Colonic mucosa (tissue), 4 donors: ENCODE results near the gene SLC6A16. TPM values are rescaled to one million over a fixed set of nuclear protein-coding genes. Genes with fewer than 3 reads are reported as not detected.

Experiments used
- DNase-seq: peaks from one replicate; pipeline ENCODE4 v3.0.0-alpha.2; 2020
- H3K27ac ChIP-seq: fragments of 200-600 bp; one replicate; pipeline ENCODE4 v1.8.0; 2021
- H3K27me3 ChIP-seq: fragments of 200-600 bp; one replicate; pipeline ENCODE4 v1.8.0; 2021
- H3K36me3 ChIP-seq: fragments of 200-600 bp; one replicate; pipeline ENCODE4 v1.8.0; 2021
- H3K4me1 ChIP-seq: fragments of 200-600 bp; one replicate; pipeline ENCODE4 v1.8.0; 2021; ENCODE audit warnings: mild to moderate bottlenecking
- H3K4me3 ChIP-seq: fragments of 200-600 bp; one replicate; pipeline ENCODE4 v1.8.0; 2021
- H3K9ac ChIP-seq, 2 donors: one replicate each; pipeline ENCODE4 v1.7.0; 2013; ENCODE audit warnings: control low read depth in 2 of 2, low read depth in 2 of 2, low read length in 2 of 2
- H3K9me3 ChIP-seq: fragments of 200-600 bp; one replicate; pipeline ENCODE4 v1.8.0; 2021
- intact Hi-C: fragments of 100-400 bp; cut with DNase I; formaldehyde crosslinking; loops from one replicate; pipeline ENCODE4 v1.14.1; 2022
- total RNA-seq, 2 donors: library from RNA; stranded (reverse); fragmentation: NEBNext Ultra II Directional in 1 of 2; extraction: Animal tissue kit (Norgen Biotek cat#: 25700) in 1 of 2; gene quantifications; one replicate each; pipeline ENCODE4 v1.2.1, GENCODE V29; 2021
- TF ChIP-seq, protein P1 (sequence below): fragments of 200-600 bp; IDR thresholded peaks from one replicate; pipeline ENCODE4 v1.8.0; 2022; ENCODE audit warnings: antibody characterized with exemption, mild to moderate bottlenecking
- donor health status: healthy.
- donor health status: DM: no; HTN: no; CAD: no.
- donor health status: DM: no; HTN: no; CAD: no.

SLC6A16 gene
- total RNA-seq, 2 donors from 2014 or later, result 0.17 to 0.82 TPM

DNA sequence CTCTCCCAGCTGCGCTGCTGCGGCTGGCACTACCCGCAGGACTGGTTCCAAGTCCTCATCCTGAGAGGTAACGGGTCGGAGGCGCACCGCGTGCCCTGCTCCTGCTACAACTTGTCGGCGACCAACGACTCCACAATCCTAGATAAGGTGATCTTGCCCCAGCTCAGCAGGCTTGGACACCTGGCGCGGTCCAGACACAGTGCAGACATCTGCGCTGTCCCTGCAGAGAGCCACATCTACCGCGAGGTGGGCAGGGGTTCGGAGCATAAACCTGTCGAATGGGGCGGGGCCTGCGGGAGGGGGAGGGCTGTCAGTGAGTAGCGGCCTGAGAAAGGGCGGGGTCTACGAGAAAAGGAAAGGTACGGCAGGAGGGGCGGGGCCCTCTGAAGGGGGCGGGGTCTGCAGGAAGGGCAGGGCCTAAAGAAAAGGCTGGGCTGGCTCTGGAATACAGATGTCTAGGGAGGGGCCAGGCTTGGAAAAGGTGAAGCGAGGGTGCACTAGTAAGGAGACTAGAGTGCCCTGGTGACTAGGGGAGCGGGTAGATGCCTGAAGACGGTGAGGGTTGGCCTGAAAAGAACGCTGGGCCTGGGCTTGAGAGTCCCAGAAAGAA lies 13.8 kb upstream of the SLC6A16 start:
- H3K9me3 ChIP-seq, result no peaks in the 10 kb centered on the region
- H3K4me1 ChIP-seq, result peaks cover 6% of the 10 kb centered on the region
- no peaks in the 10 kb centered on the region for H3K36me3 ChIP-seq
- TF ChIP-seq, protein P1, sequence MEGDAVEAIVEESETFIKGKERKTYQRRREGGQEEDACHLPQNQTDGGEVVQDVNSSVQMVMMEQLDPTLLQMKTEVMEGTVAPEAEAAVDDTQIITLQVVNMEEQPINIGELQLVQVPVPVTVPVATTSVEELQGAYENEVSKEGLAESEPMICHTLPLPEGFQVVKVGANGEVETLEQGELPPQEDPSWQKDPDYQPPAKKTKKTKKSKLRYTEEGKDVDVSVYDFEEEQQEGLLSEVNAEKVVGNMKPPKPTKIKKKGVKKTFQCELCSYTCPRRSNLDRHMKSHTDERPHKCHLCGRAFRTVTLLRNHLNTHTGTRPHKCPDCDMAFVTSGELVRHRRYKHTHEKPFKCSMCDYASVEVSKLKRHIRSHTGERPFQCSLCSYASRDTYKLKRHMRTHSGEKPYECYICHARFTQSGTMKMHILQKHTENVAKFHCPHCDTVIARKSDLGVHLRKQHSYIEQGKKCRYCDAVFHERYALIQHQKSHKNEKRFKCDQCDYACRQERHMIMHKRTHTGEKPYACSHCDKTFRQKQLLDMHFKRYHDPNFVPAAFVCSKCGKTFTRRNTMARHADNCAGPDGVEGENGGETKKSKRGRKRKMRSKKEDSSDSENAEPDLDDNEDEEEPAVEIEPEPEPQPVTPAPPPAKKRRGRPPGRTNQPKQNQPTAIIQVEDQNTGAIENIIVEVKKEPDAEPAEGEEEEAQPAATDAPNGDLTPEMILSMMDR, result no peak
- H3K27me3 ChIP-seq, result no peaks in the 10 kb centered on the region
- H3K9ac ChIP-seq, result peak overlapping the region in 1 of 2 donors; percentile 19
- peak overlapping the region; percentile 22 for H3K4me3 ChIP-seq
- H3K27ac ChIP-seq, result peak overlapping the region; percentile 72
- intact Hi-C loops, result no loop called here
- peak; percentile 96 for DNase-seq

DNA sequence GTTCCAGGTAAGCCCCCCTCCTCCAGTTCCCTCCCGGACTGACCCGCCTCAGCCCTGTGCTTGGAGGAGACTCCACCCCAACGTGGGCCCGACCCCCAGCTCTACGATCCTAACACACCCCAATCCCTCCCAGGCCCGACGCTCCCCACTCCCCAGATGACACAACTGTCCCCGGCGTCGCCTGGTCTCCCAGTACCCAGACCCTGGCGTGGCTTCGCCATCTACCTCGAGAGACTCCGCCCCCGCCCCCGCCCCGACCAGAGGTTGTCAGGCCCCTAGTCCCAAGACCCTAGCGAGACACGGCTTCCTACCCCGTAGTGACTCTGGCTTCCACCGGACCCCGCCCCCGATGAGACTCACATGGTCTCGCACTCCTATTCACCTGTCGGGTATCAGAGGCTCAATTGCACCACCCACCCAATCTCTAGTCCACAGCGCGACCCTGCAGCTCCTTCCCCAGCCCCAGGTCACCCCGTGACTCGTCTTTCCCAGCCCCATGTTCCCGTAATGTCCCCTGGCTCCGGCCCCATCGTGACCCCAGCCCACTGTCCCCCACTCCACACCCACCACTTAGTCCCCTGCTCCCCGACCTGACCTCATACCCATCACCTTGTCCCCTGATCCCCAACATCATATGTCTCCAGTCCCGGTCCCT lies 13.2 kb upstream of the SLC6A16 start:
- no peaks in the 10 kb centered on the region for H3K36me3 ChIP-seq
- intact Hi-C loops, result no loop called here
- peak overlapping the region in 1 of 2 donors; percentile 19 for H3K9ac ChIP-seq
- H3K27ac ChIP-seq, result no peak overlapping the region
- TF ChIP-seq, protein P1, result no peak
- no peak for DNase-seq
- no peak overlapping the region for H3K4me3 ChIP-seq
- peaks cover 6% of the 10 kb centered on the region for H3K4me1 ChIP-seq
- no peaks in the 10 kb centered on the region for H3K27me3 ChIP-seq
- H3K9me3 ChIP-seq, result no peaks in the 10 kb centered on the region

DNA sequence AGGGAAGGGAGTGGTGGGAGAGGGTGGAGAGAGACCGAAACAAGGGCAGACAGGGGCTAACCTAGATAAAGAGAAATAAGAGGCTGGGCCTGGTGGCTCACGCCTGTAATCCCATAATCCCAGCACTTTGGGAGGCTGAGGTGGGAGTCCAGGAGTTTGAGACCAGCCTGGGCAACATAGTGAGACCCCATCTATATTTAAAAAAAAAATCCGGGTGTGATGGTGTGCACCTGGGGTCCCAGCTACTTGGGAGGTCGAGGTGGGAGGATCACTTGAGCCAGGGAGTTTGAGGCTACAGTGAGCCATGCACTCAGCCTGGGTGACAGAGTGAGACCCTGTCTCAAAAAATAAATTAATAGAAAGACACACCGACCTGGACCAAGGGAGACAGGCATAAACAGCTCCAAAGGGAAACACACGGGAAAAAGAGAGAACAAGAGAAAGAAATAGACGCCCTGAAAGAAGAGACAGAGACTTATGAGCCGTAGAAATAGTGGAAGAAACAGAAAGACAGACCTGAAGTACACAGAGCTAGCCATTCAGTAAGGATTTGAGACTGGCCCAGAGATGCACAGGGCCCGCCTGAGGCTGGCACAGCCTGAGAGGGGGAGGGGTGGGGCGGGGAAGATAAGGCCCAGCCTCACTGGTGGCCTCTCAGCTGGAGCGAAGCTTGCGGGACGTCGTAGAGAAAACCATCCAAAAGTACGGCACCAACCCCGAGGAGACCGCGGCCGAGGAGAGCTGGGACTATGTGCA lies 12.5 kb upstream of the SLC6A16 start:
- TF ChIP-seq, protein P1, result no peak
- Histone ChIP-seq H3K4me1 (peaks cover 6% of the 10 kb centered on the region), H3K36me3 (no peaks in the 10 kb centered on the region), H3K9me3 (no peaks in the 10 kb centered on the region), H3K27ac (no peak overlapping the region), H3K4me3 (no peak overlapping the region), H3K9ac (peak overlapping the region in 1 of 2 donors; percentile 12), H3K27me3 (no peaks in the 10 kb centered on the region)
- intact Hi-C loops, result no loop called here
- DNase-seq, result no peak

DNA sequence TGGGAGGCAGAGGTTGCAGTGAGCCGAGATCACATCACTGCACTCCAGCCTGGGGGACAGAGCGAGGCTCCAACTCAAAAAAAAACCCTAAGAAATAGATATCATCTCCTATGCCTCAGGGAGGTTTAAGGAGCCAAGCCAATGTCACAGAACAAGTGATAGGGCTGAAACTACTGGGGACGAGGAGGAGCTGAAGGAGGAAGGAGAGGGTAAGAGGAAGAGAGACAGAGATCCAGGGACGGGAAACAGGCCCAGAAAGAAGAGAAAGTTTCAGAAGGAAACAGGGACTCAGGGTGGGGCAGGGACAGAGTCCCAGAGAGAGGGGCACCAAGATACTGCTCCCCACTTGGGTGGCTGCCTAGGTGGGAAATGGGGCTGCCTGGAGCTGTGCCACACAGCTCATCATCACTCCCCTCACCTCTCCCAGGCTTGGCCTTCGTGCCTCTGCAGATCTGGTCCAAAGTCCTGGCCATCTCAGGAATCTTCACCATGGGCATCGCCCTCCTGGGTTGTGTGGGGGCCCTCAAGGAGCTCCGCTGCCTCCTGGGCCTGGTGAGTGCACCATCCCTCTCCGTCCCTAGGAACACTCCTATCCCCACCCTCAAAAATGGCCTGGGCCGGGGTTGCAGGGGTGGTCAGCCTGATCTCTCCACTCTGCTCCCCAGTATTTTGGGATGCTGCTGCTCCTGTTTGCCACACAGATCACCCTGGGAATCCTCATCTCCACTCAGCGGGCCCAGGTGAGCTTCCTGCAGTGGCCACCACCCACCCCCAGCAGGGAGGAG lies 11.7 kb upstream of the SLC6A16 start:
- peaks cover 6% of the 10 kb centered on the region for H3K4me1 ChIP-seq

More for the DNA sequence above, 11.7 kb upstream of the SLC6A16 start:
- Histone ChIP-seq H3K9me3 (no peaks in the 10 kb centered on the region), H3K9ac (peak overlapping the region in 1 of 2 donors; percentile 12), H3K27me3 (no peaks in the 10 kb centered on the region), H3K4me3 (no peak overlapping the region), H3K27ac (no peak overlapping the region), H3K36me3 (no peaks in the 10 kb centered on the region)
- no peak for DNase-seq
- intact Hi-C loops, result no loop called here
- TF ChIP-seq, protein P1, result no peak
